ENCODE results near the gene EFCAB13.

- TF ChIP-seq REST (IDR thresholded peaks at IDR 0.05; ENCODE audit: insufficient read depth in 1 of 2, low read depth in 2 of 2, low read length in 2 of 2) (no peak), POLR2AphosphoS5 (IDR thresholded peaks at IDR 0.05; ENCODE audit: low read depth, low read length) (no peak), TAF1 (IDR thresholded peaks at IDR 0.05; ENCODE audit: borderline replicate concordance, insufficient read depth, low read length) (no peak), SIN3A (IDR thresholded peaks at IDR 0.05; ENCODE audit: borderline replicate concordance, insufficient read depth, low read length) (no peak), FOXP2 (optimal IDR thresholded peaks at IDR 0.05; ENCODE audit: borderline replicate concordance, extremely low read depth, extremely low read length, insufficient read depth) (no peak)
Observed at GRCh38 chr17:47315451-47316266, 8.1 kb upstream of the EFCAB13 start.

Data from PFSK-1 (cell line).